GM19240 (cell line): ENCODE results near the gene DCN.

Source experiments
- DNase-seq: peaks from one replicate; pipeline ENCODE4 v3.0.0; 2011; ENCODE audit warnings: low spot score; ENCODE audit not compliant: insufficient read length

Gene DCN

GRCh38 chr12:91139286-91139685, 43.3 kb downstream of the DCN start:
- no peak for DNase-seq

DNA sequence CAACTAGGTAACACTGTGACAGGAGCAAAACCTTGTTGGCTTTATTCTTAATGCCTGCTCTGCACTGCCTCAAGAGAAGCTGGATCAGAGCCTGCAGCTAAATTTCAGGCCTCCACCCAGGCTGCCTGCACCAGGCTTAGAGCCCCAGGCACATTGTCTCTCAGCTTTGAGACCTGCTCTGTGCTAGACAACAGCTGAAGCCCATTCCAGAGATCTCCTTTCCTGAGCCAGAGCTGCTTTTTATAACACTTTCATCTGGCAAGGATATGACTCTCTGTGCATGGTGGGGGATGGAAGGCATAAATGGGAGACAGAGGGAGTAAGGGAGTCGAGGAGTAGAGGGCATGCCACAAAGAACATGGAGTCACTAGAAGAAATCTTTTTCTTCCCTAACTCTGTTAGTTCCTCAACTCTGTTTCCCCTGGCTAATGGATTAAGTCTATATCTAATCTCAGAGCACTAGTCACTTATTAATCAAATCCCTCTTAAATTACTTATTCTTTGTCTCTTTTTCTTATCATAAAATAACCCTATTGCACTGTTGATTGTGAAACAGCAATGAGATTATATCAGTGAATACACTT, 44.2 kb downstream of the DCN start:
- no peak for DNase-seq

GRCh38 chr12:91133871-91134270, 48.7 kb downstream of the DCN start:
- DNase-seq: no peak

DNA sequence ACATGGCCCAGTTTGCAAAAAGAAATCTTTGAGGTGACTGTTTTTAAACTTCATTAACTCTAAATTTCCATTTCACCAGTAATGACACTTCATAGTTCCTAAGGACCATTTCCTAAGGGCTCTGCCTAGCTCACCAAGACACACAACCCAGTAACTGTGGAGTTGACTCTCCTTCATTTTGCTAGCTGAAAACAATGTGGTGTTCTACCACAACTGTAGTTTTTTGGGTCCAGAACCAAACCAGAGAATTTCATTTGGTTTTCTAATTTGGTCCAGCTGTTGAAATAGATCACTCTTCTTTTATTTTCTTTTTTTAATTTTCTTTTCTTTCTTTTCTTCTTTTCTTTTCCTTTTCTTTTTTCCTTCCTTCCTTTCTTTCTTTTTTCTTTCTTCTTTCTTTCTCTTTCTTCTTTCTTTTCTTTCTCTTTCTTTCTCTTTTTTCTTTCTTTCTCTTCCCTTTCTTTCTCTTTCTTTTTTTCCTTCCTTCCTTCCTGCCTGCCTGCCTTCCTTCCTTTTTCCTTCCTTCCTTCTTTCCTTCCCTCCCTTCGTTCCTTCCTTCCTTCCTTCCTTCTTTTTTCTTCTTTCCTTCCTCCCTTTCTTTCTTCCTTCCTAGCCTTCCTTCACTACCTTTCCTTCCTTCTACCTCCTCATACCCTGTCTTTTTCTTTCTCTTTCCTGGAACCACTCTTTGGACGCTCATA, 52.8 kb downstream of the DCN start:
- no peak for DNase-seq

GRCh38 chr12:91127751-91128150, 54.9 kb downstream of the DCN start:
- DNase-seq: no peak

- no peak for DNase-seq
Measured at GRCh38 chr12:91127306-91127705, 55.3 kb downstream of the DCN start.

DNA sequence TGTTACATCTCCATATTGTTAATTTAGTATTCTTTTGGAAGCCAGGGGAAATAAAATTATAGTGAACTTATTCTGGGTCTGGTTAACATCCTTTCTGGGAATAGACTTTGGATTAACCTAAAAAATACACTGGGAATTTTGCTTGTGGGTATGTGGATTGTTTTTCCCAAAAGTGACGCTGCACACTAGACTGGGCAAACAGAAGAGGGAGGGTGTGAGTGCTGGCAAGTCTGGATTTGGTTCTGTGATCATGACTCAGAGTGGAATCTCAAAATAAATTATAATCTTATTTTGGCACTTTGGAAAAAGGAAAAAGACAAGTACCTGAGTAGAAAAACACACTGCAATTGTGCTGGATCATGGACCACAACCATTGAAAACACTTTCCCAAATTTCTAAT, 56.1 kb downstream of the DCN start:
- no peak for DNase-seq

DNA sequence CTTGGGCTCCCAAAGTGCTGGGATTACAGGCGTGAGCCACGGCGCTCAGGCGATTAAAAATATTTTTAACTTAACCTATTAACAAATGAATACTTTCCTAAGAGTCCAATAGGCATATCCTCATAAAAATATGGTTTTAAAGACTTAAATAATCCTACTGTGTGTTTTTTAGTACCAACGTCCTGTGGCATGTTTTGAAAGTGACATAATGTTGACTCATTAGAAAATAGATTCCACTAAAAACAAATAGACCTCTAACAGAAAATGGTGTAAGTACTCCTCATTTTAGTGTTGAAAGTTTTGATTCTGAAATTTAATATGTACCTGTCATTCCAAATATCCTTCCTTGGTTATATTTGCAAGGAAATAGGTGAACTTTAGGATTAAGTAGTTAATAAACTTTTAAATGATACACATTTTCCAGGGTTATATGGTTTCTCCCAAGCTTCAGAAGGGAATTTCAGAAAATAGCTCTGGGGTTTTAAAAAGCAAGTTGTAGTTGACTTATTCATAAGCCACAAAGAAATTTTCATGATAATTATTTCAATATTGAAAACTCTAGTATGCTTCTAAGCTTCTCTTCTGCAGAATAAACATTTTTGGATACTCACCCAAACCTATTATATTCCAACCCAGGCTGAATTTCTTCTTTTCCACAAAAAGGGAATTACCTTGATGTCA, 59.2 kb downstream of the DCN start:
- DNase-seq: no peak

DNA sequence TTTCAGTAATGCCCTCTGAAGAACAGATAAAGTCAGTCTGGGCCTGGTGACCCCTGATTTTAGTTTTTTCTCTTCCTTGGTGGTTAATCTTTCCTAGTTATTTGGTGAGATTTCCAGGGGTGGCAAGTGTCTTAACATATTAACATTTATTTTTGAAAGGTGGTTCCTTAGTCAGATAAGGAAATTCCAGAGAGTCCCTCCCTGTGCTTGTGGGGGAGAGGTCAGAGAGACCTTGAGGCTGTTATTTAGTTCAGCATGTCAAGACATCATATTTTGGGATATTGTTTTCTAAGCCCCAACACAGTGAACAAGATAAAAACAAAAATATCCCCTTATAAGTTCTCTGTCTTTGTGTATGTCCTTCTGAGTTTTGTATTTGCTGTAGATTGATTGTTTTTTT, 61.8 kb downstream of the DCN start:
- DNase-seq: no peak

DNA sequence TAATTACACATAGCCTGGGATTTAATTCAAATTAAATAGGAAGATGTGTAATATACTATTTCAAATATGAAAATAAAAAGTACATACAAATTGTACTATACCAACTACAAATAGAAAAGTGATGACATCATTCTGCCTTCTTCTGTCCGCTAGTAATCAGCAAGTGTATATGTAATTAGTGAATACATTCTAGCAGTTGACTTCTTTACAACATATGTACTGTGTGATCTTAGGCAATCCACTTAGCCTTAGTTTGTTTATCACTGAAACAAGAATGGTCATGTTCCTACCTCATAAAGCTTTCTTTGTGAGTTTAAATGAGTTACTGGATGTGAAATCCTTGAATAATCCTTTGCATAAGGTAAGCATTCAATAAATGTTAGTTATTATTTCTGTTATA, 63.5 kb downstream of the DCN start:
- no peak for DNase-seq

GRCh38 chr12:91113621-91114020, 69.0 kb downstream of the DCN start:
- DNase-seq: no peak

GRCh38 chr12:91111366-91112325, 71.0 kb downstream of the DCN start, which contains the start of gene LUM:
Gene LUM, minus strand, starts transcription at chr12:91111494. Its CDS starts 2,515 bp downstream, at chr12:91108979.
- no peak for DNase-seq

DNA sequence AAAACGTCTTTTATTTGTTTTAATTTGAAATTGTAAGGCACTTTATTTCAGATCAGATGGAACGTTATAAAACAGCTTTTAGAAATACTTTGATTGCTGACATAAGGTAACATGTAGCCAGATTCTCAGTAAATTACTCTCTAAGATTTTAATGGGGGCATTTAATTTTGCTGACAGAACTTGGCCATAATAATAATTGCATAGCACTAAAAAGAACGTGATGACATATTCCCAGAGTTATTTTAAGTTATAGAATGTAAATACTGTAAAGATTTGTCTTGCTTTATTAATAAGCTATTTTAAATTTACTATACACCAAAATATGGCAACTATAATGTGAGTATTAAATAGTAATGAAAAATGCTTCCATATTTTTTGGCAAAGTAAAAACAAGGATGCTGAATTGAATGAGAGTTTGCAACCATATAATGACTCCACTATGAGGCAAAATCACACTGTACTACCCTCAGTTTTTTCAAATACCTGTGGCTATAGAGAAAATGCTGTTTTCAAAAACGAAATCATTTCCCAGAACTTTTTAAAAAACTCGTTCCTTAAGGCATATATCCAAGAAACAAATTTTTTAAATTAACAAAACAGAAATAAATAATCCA, 72.2 kb downstream of the DCN start:
- no peak for DNase-seq

GRCh38 chr12:91109581-91110310, 72.9 kb downstream of the DCN start:
- DNase-seq: no peak

- DNase-seq: no peak
Measured at GRCh38 chr12:91109148-91109564, 73.5 kb downstream of the DCN start.

GRCh38 chr12:91108196-91108755, 74.3 kb downstream of the DCN start:
- no peak for DNase-seq

DNA sequence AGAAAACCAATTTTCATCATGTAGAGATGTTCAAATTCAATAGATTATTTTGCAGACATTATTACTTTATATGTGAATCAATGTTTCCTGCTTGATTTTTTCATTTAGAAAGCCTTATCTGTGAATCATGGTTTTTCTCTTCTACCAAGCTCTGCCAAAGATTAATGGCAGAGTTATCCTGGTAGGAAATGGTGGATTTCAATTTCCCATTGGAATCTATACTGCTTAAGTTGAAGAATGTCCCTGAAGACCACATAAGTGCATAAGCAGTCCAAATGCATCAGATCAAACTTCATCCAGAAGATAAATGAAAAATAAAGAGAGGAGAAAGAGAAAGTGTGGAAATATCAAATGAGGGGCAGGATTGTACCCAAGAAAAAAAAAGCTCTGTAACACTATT, 76.3 kb downstream of the DCN start:
- DNase-seq: no peak

DNA sequence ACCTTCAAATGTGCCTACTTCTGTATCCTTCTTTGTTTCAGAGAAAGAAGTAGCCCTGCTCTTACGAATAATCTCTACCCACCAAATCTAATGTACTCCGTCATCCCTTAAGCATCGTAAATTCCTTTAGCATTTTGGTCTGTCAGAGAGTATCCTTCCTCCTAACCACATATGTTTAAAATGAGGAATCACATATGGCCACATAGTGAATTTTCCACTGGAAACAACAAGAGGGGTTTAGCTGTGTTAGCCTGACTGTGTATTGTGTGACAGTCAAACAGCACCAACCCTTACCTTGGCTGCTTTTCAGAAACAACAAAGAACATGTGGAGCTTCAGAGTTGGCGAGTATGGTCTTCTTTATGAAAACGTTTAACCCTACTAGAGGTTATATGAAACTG, 76.8 kb downstream of the DCN start:
- DNase-seq: no peak

DNA sequence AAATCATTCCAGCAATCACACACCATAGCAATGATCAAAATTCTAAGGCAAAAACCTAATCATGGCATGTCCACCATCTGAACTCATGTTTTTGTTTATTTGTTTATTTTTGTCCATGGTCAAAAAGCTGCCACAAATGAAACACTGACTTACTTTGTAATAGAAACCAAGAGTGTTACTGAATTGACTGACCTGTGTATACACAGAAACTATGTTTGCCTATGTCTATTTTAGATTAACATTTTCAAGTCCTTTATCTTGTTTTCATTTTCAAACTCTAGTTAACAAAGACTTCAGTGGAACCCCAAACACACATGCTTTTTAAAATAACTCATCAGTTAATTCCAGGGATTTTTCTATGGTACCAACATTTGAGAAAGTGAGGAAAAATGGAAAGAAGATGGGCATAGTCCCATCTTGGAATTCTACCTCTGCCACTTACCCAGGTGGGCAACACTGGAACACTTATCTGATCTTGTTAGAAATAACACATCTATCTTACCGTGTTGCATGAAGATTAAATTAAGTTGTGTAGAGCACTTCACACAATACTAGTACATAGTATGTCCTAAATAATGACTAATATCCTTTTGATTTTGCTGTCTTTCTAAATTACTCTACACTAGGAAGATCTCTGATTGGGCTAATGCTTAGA, 77.7 kb downstream of the DCN start:
- no peak for DNase-seq

GRCh38 chr12:91103624-91104023, 79.0 kb downstream of the DCN start:
- DNase-seq: no peak
